GM23338 (cell line): Measurements from ENCODE around the gene PCSK1N. TPM values are rescaled to one million over a fixed set of nuclear protein-coding genes. Genes with fewer than 3 reads are reported as not detected.

Experiments
- ATAC-seq: fragments of 200-7000 bp; cut with Tn5 transposase; 3 replicates; pipeline ENCODE4 v1.9.1; 2020
- DNase-seq: peaks from one replicate; pipeline ENCODE4 v3.0.0-alpha.2; 2015; ENCODE audit warnings: low spot score
- H2AFZ ChIP-seq: fragments of 200-600 bp; sonication (generic); 2 replicates; pipeline ENCODE4 v1.8.0; 2016; ENCODE audit warnings: antibody characterized with exemption, mild to moderate bottlenecking, moderate library complexity
- H3F3A ChIP-seq: fragments of 200-600 bp; sonication (generic); replicated peaks from 2 replicates; pipeline ENCODE4 v1.8.0; 2017; ENCODE audit warnings: antibody characterized with exemption, mixed run types, low read depth
- H3K27ac ChIP-seq: fragments of 200-600 bp; sonication (generic); 2 replicates; pipeline ENCODE4 v1.6.1; 2016; ENCODE audit warnings: low read depth
- H3K27me3 ChIP-seq: fragments of 200-600 bp; sonication (generic); 2 replicates; pipeline ENCODE4 v1.8.0; 2016; ENCODE audit warnings: mild to moderate bottlenecking, mixed run types, moderate library complexity; ENCODE audit not compliant: insufficient read depth
- H3K36me3 ChIP-seq: fragments of 200-600 bp; sonication (generic); 2 replicates; pipeline ENCODE4 v1.8.0; 2016; ENCODE audit warnings: mild to moderate bottlenecking; ENCODE audit not compliant: insufficient read depth
- H3K4me1 ChIP-seq: fragments of 200-600 bp; sonication (generic); 2 replicates; pipeline ENCODE4 v1.8.0; 2016; ENCODE audit warnings: mild to moderate bottlenecking, moderate library complexity; ENCODE audit not compliant: insufficient read depth
- H3K4me2 ChIP-seq: fragments of 200-600 bp; sonication (generic); 2 replicates; pipeline ENCODE4 v1.7.1; 2017; ENCODE audit warnings: mixed run types
- H3K4me3 ChIP-seq: fragments of 200-600 bp; sonication (generic); 2 replicates; pipeline ENCODE4 v1.6.1; 2016; ENCODE audit warnings: mixed run types
- H3K79me2 ChIP-seq: fragments of 200-600 bp; sonication (generic); replicated peaks from 2 replicates; pipeline ENCODE4 v1.8.0; 2017; ENCODE audit warnings: mild to moderate bottlenecking; ENCODE audit not compliant: insufficient read depth
- H3K9me2 ChIP-seq: fragments of 200-600 bp; sonication (generic); 2 replicates; pipeline ENCODE4 v1.8.0; 2017; ENCODE audit not compliant: insufficient read depth
- H4K20me1 ChIP-seq: fragments of 200-600 bp; sonication (generic); replicated peaks from 2 replicates; pipeline ENCODE4 v1.8.0; 2017; ENCODE audit warnings: mild to moderate bottlenecking; ENCODE audit not compliant: insufficient read depth
- H3K27ac Mint-ChIP-seq: 2 replicates; pipeline ENCODE4 v1.8.0; 2020; ENCODE audit warnings: inconsistent platforms, mild to moderate bottlenecking, moderate library complexity, mixed read lengths
- H3K27me3 Mint-ChIP-seq: 3 replicates; pipeline ENCODE4 v1.8.0; 2022; ENCODE audit warnings: low read depth, mild to moderate bottlenecking, moderate library complexity, mixed read lengths, inconsistent platforms; ENCODE audit not compliant: insufficient read depth, poor library complexity
- H3K36me3 Mint-ChIP-seq: 3 replicates; pipeline ENCODE4 v1.8.0; 2021; ENCODE audit warnings: low read depth, mild to moderate bottlenecking, inconsistent platforms, moderate library complexity, mixed read lengths
- H3K4me1 Mint-ChIP-seq: 3 replicates; pipeline ENCODE4 v1.8.0; 2020; ENCODE audit warnings: mild to moderate bottlenecking, inconsistent platforms, mixed read lengths
- H3K4me3 Mint-ChIP-seq: 3 replicates; pipeline ENCODE4 v1.8.0; 2021; ENCODE audit warnings: moderate library complexity, mild to moderate bottlenecking, inconsistent platforms, mixed read lengths
- H3K9me3 Mint-ChIP-seq: 3 replicates; pipeline ENCODE4 v1.8.0; 2020; ENCODE audit warnings: moderate library complexity, mild to moderate bottlenecking, inconsistent platforms, mixed read lengths
- CREB1 ChIP-seq: fragments of 250-450 bp; sonication (Bioruptor Pico); IDR thresholded peaks from 2 replicates; pipeline ENCODE4 v1.5.0; 2020; ENCODE audit warnings: low read depth, mild to moderate bottlenecking, moderate library complexity
- CTCF ChIP-seq, 2 experiments: fragments of 200-600 bp in 1 of 2; sonication (generic) in 1 of 2; conservative IDR thresholded peaks; 2 replicates each; pipeline versions ENCODE4 v1.5.1 to v1.6.1; 2016 to 2017; ENCODE audit warnings: antibody characterized with exemption in 2 of 2, low read depth in 2 of 2, mild to moderate bottlenecking in 2 of 2, moderate library complexity in 1 of 2
- ETS1 ChIP-seq: IDR thresholded peaks from 2 replicates; pipeline ENCODE4 v1.6.1; 2016; ENCODE audit warnings: antibody characterized with exemption
- EZH2 ChIP-seq: fragments of 200-600 bp; sonication (generic); IDR thresholded peaks from one replicate; pipeline ENCODE4 v1.8.0; 2017; ENCODE audit warnings: antibody characterized with exemption, mild to moderate bottlenecking, low read depth; ENCODE audit not compliant: unreplicated experiment
- EZH2phosphoT487 ChIP-seq: fragments of 200-600 bp; sonication (generic); IDR thresholded peaks from one replicate; pipeline ENCODE4 v1.8.1; 2018; ENCODE audit warnings: antibody characterized with exemption; ENCODE audit not compliant: unreplicated experiment
- JUNB ChIP-seq: IDR thresholded peaks from one replicate; pipeline ENCODE4 v1.6.1; 2016; ENCODE audit warnings: antibody characterized with exemption; ENCODE audit not compliant: unreplicated experiment
- NANOG ChIP-seq: IDR thresholded peaks from 2 replicates; pipeline ENCODE4 v1.6.1; 2016; ENCODE audit warnings: antibody characterized with exemption, borderline replicate concordance
- POLR2AphosphoS5 ChIP-seq: IDR thresholded peaks from 2 replicates; pipeline ENCODE4 v1.6.1; 2016; ENCODE audit warnings: antibody characterized with exemption, low read depth
- STAT1 ChIP-seq: IDR thresholded peaks from one replicate; pipeline ENCODE4 v1.6.1; 2016; ENCODE audit warnings: antibody characterized with exemption; ENCODE audit not compliant: unreplicated experiment
- ZNF114 ChIP-seq: fragments of 250-450 bp; sonication (Bioruptor Pico); IDR thresholded peaks from 2 replicates; pipeline ENCODE4 v1.5.0; 2020; ENCODE audit warnings: mild to moderate bottlenecking, moderate library complexity
- ZNF331 ChIP-seq: fragments of 250-450 bp; sonication (Bioruptor Pico); IDR thresholded peaks from 2 replicates; pipeline ENCODE4 v1.5.0; 2020; ENCODE audit warnings: low read depth, mild to moderate bottlenecking, moderate library complexity
- polyA plus RNA-seq: library from polyadenylated mRNA; unstranded; fragments of >200 nt; fragmentation: Nextera tagmentation; extraction: Ambion mirVana; gene quantifications from 2 replicates; pipeline ENCODE4 v1.2.1, GENCODE V29; 2016
- total RNA-seq: library from RNA; depleted of rRNA; stranded (reverse); fragments of >200 nt; shearing (Covaris generic); gene quantifications from 2 replicates; pipeline ENCODE4 v1.2.3, GENCODE V29; 2014
- TF ChIP-seq, protein P1 (sequence below): fragments of 250-450 bp; sonication (Bioruptor Pico); IDR thresholded peaks from 2 replicates; pipeline ENCODE4 v1.5.0; 2020; ENCODE audit warnings: mild to moderate bottlenecking, moderate library complexity
- TF ChIP-seq, protein P2 (sequence below): IDR thresholded peaks from one replicate; pipeline ENCODE4 v1.6.1; 2018; ENCODE audit warnings: antibody characterized with exemption; ENCODE audit not compliant: unreplicated experiment

PCSK1N gene
- total and polyA plus RNA-seq, 2 experiments from 2014 or later = 12.8 to 15.6 TPM

DNA sequence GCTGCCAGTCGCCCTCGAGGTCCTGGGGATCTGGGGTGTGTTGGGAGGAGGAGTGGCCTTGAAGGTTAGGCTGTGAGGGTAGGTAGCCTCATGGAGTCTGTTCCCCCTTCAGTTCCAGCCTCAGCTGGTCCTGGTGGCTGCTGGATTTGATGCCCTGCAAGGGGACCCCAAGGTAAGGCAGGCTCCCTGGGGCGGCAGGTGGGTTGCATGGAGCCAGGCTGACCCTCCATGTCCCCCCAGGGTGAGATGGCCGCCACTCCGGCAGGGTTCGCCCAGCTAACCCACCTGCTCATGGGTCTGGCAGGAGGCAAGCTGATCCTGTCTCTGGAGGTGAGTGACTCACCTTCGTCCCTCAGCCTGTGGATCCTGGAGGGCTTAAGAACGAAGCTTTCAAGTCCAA is 20.7 kb downstream of the PCSK1N start:
- H2AFZ ChIP-seq = no peak overlapping the region
- no peaks in the 10 kb centered on the region for H3K79me2 ChIP-seq
- H3K27me3 Mint-ChIP-seq = no peaks in the 10 kb centered on the region
- ATAC-seq = no peak
- H3K4me3 ChIP-seq = no peak overlapping the region
- H3K36me3 ChIP-seq = no peaks in the 10 kb centered on the region
- no peak overlapping the region for H3K4me2 ChIP-seq
- TF ChIP-seq JUNB (no peak), ETS1 (no peak), EZH2phosphoT487 (no peak), STAT1 (no peak), CTCF (conservative IDR thresholded peaks at IDR 0.05; ENCODE audit: low read depth in 2 of 2) (no peak), NANOG (no peak), ZNF114 (CRISPR knock-in tag) (no peak), EZH2 (no peak), ZNF331 (CRISPR knock-in tag) (no peak), POLR2AphosphoS5 (no peak), CREB1 (CRISPR knock-in tag) (no peak)
- TF ChIP-seq, protein P1, sequence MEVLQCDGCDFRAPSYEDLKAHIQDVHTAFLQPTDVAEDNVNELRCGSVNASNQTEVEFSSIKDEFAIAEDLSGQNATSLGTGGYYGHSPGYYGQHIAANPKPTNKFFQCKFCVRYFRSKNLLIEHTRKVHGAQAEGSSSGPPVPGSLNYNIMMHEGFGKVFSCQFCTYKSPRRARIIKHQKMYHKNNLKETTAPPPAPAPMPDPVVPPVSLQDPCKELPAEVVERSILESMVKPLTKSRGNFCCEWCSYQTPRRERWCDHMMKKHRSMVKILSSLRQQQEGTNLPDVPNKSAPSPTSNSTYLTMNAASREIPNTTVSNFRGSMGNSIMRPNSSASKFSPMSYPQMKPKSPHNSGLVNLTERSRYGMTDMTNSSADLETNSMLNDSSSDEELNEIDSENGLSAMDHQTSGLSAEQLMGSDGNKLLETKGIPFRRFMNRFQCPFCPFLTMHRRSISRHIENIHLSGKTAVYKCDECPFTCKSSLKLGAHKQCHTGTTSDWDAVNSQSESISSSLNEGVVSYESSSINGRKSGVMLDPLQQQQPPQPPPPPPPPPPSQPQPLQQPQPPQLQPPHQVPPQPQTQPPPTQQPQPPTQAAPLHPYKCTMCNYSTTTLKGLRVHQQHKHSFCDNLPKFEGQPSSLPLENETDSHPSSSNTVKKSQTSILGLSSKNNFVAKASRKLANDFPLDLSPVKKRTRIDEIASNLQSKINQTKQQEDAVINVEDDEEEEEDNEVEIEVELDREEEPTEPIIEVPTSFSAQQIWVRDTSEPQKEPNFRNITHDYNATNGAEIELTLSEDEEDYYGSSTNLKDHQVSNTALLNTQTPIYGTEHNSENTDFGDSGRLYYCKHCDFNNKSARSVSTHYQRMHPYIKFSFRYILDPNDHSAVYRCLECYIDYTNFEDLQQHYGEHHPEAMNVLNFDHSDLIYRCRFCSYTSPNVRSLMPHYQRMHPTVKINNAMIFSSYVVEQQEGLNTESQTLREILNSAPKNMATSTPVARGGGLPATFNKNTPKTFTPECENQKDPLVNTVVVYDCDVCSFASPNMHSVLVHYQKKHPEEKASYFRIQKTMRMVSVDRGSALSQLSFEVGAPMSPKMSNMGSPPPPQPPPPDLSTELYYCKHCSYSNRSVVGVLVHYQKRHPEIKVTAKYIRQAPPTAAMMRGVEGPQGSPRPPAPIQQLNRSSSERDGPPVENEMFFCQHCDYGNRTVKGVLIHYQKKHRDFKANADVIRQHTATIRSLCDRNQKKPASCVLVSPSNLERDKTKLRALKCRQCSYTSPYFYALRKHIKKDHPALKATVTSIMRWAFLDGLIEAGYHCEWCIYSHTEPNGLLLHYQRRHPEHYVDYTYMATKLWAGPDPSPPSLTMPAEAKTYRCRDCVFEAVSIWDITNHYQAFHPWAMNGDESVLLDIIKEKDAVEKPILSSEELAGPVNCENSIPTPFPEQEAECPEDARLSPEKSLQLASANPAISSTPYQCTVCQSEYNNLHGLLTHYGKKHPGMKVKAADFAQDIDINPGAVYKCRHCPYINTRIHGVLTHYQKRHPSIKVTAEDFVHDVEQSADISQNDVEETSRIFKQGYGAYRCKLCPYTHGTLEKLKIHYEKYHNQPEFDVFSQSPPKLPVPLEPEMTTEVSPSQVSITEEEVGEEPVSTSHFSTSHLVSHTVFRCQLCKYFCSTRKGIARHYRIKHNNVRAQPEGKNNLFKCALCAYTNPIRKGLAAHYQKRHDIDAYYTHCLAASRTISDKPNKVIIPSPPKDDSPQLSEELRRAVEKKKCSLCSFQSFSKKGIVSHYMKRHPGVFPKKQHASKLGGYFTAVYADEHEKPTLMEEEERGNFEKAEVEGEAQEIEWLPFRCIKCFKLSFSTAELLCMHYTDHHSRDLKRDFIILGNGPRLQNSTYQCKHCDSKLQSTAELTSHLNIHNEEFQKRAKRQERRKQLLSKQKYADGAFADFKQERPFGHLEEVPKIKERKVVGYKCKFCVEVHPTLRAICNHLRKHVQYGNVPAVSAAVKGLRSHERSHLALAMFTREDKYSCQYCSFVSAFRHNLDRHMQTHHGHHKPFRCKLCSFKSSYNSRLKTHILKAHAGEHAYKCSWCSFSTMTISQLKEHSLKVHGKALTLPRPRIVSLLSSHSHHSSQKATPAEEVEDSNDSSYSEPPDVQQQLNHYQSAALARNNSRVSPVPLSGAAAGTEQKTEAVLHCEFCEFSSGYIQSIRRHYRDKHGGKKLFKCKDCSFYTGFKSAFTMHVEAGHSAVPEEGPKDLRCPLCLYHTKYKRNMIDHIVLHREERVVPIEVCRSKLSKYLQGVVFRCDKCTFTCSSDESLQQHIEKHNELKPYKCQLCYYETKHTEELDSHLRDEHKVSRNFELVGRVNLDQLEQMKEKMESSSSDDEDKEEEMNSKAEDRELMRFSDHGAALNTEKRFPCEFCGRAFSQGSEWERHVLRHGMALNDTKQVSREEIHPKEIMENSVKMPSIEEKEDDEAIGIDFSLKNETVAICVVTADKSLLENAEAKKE (CRISPR knock-in tag) = no peak
- TF ChIP-seq, protein P2, sequence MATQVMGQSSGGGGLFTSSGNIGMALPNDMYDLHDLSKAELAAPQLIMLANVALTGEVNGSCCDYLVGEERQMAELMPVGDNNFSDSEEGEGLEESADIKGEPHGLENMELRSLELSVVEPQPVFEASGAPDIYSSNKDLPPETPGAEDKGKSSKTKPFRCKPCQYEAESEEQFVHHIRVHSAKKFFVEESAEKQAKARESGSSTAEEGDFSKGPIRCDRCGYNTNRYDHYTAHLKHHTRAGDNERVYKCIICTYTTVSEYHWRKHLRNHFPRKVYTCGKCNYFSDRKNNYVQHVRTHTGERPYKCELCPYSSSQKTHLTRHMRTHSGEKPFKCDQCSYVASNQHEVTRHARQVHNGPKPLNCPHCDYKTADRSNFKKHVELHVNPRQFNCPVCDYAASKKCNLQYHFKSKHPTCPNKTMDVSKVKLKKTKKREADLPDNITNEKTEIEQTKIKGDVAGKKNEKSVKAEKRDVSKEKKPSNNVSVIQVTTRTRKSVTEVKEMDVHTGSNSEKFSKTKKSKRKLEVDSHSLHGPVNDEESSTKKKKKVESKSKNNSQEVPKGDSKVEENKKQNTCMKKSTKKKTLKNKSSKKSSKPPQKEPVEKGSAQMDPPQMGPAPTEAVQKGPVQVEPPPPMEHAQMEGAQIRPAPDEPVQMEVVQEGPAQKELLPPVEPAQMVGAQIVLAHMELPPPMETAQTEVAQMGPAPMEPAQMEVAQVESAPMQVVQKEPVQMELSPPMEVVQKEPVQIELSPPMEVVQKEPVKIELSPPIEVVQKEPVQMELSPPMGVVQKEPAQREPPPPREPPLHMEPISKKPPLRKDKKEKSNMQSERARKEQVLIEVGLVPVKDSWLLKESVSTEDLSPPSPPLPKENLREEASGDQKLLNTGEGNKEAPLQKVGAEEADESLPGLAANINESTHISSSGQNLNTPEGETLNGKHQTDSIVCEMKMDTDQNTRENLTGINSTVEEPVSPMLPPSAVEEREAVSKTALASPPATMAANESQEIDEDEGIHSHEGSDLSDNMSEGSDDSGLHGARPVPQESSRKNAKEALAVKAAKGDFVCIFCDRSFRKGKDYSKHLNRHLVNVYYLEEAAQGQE = no peak
- no peak overlapping the region for H3K4me3 Mint-ChIP-seq
- H3K27ac ChIP-seq = no peak overlapping the region
- H3K4me1 Mint-ChIP-seq = no peaks in the 10 kb centered on the region
- DNase-seq = no peak
- peaks cover 5% of the 10 kb centered on the region; the same call in 2 of the 3 replicates for H3K36me3 Mint-ChIP-seq
- no peaks in the 10 kb centered on the region for H3K9me2 ChIP-seq
- H3K9me3 Mint-ChIP-seq = no peaks in the 10 kb centered on the region
- H3F3A ChIP-seq = no peaks in the 10 kb centered on the region
- H3K27ac Mint-ChIP-seq = no peak overlapping the region
- H3K27me3 ChIP-seq = no peaks in the 10 kb centered on the region
- no peaks in the 10 kb centered on the region for H3K4me1 ChIP-seq
- H4K20me1 ChIP-seq = no peaks in the 10 kb centered on the region
